Measurements from ENCODE around the gene INPP5D. TPM values are rescaled to one million over a fixed set of nuclear protein-coding genes. Genes with fewer than 3 reads are reported as not detected.

INPP5D gene
- total RNA-seq, 1 donor from 2014 or later, result 14.7 TPM

GRCh38 chr2:233085839-233086150, 25.7 kb downstream of the INPP5D start:
- H3K4me3 ChIP-seq (ENCODE audit: insufficient read depth, low read depth, low read length), result no peak overlapping the region
- H3K9ac ChIP-seq (ENCODE audit: low read length), result no peak overlapping the region
- H3K9me3 ChIP-seq (ENCODE audit: insufficient read depth, low read depth, low read length), result no peaks in the 10 kb centered on the region
- no peaks in the 10 kb centered on the region for H3K79me2 ChIP-seq (ENCODE audit: insufficient read depth, low read length)
- H3K4me2 ChIP-seq (ENCODE audit: low read length), result no peak overlapping the region
- H4K20me1 ChIP-seq (ENCODE audit: insufficient read depth, low read length), result no peaks in the 10 kb centered on the region
- DNase-seq (ENCODE audit: low read depth) (no peak), FAIRE-seq (no peak)
- H3K4me3 Mint-ChIP-seq (ENCODE audit: unreplicated experiment), result no peak overlapping the region
- H3K36me3 ChIP-seq (ENCODE audit: insufficient read depth, low read length), result no peaks in the 10 kb centered on the region
- no peak overlapping the region for H3K27ac ChIP-seq (ENCODE audit: low read depth, low read length)
- no peak overlapping the region for H3K27ac Mint-ChIP-seq (ENCODE audit: unreplicated experiment)
- H3K9me3 Mint-ChIP-seq (ENCODE audit: unreplicated experiment), result peaks cover 2% of the 10 kb centered on the region
- no peaks in the 10 kb centered on the region for H3K36me3 Mint-ChIP-seq (ENCODE audit: low read depth, unreplicated experiment)
- H2AFZ ChIP-seq (ENCODE audit: low read depth, low read length), result no peak overlapping the region
- TF ChIP-seq CTCF (IDR thresholded peaks at IDR 0.05; ENCODE audit: insufficient read depth, low read depth, low read length), result no peak
- TF ChIP-seq EZH2 (IDR thresholded peaks at IDR 0.05; ENCODE audit: insufficient read depth, low read length), result no peak
- H3K4me1 Mint-ChIP-seq (ENCODE audit: low read depth, unreplicated experiment), result peaks cover 18% of the 10 kb centered on the region
- H3K27me3 ChIP-seq (ENCODE audit: insufficient read depth, low read length), result no peaks in the 10 kb centered on the region
- H3K27me3 Mint-ChIP-seq (ENCODE audit: low read depth, unreplicated experiment), result peaks cover 20% of the 10 kb centered on the region
- H3K4me1 ChIP-seq (ENCODE audit: insufficient read depth, low read length), result peaks cover 4% of the 10 kb centered on the region

GRCh38 chr2:233087713-233088112, 27.6 kb downstream of the INPP5D start:
- Histone ChIP-seq H4K20me1 (ENCODE audit: insufficient read depth, low read length) (no peaks in the 10 kb centered on the region), H3K4me3 (ENCODE audit: insufficient read depth, low read depth, low read length) (no peak overlapping the region), H3K79me2 (ENCODE audit: insufficient read depth, low read length) (no peaks in the 10 kb centered on the region), H3K27ac (ENCODE audit: low read depth, low read length) (no peak overlapping the region), H3K4me1 (ENCODE audit: insufficient read depth, low read length) (peaks cover 4% of the 10 kb centered on the region), H3K36me3 (ENCODE audit: insufficient read depth, low read length) (no peaks in the 10 kb centered on the region), H3K9me3 (ENCODE audit: insufficient read depth, low read depth, low read length) (no peaks in the 10 kb centered on the region), H3K9ac (ENCODE audit: low read length) (no peak overlapping the region), H2AFZ (ENCODE audit: low read depth, low read length) (no peak overlapping the region), H3K27me3 (ENCODE audit: insufficient read depth, low read length) (no peaks in the 10 kb centered on the region), H3K4me2 (ENCODE audit: low read length) (no peak overlapping the region)
- H3K4me1 Mint-ChIP-seq (ENCODE audit: low read depth, unreplicated experiment), result peaks cover 18% of the 10 kb centered on the region
- peaks cover 23% of the 10 kb centered on the region for H3K27me3 Mint-ChIP-seq (ENCODE audit: low read depth, unreplicated experiment)
- TF ChIP-seq EZH2 (IDR thresholded peaks at IDR 0.05; ENCODE audit: insufficient read depth, low read length) (no peak), CTCF (IDR thresholded peaks at IDR 0.05; ENCODE audit: insufficient read depth, low read depth, low read length) (no peak)
- FAIRE-seq (no peak), DNase-seq (ENCODE audit: low read depth) (no peak)
- no peaks in the 10 kb centered on the region for H3K36me3 Mint-ChIP-seq (ENCODE audit: low read depth, unreplicated experiment)
- H3K4me3 Mint-ChIP-seq (ENCODE audit: unreplicated experiment), result no peak overlapping the region
- H3K9me3 Mint-ChIP-seq (ENCODE audit: unreplicated experiment), result peaks cover 2% of the 10 kb centered on the region
- no peak overlapping the region for H3K27ac Mint-ChIP-seq (ENCODE audit: unreplicated experiment)

GRCh38 chr2:233088972-233089345, 28.8 kb downstream of the INPP5D start:
- Mint-ChIP-seq H3K4me1 (ENCODE audit: low read depth, unreplicated experiment) (peaks cover 8% of the 10 kb centered on the region), H3K4me3 (ENCODE audit: unreplicated experiment) (no peak overlapping the region), H3K36me3 (ENCODE audit: low read depth, unreplicated experiment) (no peaks in the 10 kb centered on the region), H3K27ac (ENCODE audit: unreplicated experiment) (no peak overlapping the region), H3K9me3 (ENCODE audit: unreplicated experiment) (peaks cover 2% of the 10 kb centered on the region), H3K27me3 (ENCODE audit: low read depth, unreplicated experiment) (peaks cover 16% of the 10 kb centered on the region)
- H4K20me1 ChIP-seq (ENCODE audit: insufficient read depth, low read length), result no peaks in the 10 kb centered on the region
- H3K4me1 ChIP-seq (ENCODE audit: insufficient read depth, low read length), result peaks cover 4% of the 10 kb centered on the region
- H3K4me3 ChIP-seq (ENCODE audit: insufficient read depth, low read depth, low read length), result no peak overlapping the region
- H2AFZ ChIP-seq (ENCODE audit: low read depth, low read length), result no peak overlapping the region
- no peak for DNase-seq (ENCODE audit: low read depth)
- TF ChIP-seq CTCF (IDR thresholded peaks at IDR 0.05; ENCODE audit: insufficient read depth, low read depth, low read length) (no peak), EZH2 (IDR thresholded peaks at IDR 0.05; ENCODE audit: insufficient read depth, low read length) (no peak)
- no peak overlapping the region for H3K27ac ChIP-seq (ENCODE audit: low read depth, low read length)
- H3K36me3 ChIP-seq (ENCODE audit: insufficient read depth, low read length), result no peaks in the 10 kb centered on the region
- H3K27me3 ChIP-seq (ENCODE audit: insufficient read depth, low read length), result no peaks in the 10 kb centered on the region
- no peak for FAIRE-seq
- H3K79me2 ChIP-seq (ENCODE audit: insufficient read depth, low read length), result no peaks in the 10 kb centered on the region
- no peak overlapping the region for H3K4me2 ChIP-seq (ENCODE audit: low read length)
- H3K9ac ChIP-seq (ENCODE audit: low read length), result no peak overlapping the region
- no peaks in the 10 kb centered on the region for H3K9me3 ChIP-seq (ENCODE audit: insufficient read depth, low read depth, low read length)
